ENCODE data around the gene IRF2BP2.

Gene IRF2BP2

DNA sequence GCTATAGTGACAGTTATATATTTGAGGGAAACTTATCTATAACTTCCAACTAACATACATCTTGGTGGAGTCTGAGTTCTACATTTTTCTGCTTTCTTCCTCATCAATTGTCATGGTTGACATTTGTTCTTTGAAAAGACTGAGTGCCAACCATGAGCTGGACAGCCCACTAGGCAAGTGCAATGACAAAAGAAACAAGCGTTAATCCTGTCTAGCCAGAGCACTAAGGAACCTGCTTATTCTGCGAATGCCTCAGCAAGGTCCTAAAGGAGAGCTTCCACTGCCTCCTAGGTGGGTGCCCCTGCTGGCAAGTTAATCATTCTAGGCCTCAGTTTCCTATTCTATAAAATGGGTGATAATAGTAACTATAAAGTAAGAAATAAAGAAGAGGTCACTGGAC, 44.8 kb downstream of the IRF2BP2 start:
- TF ChIP-seq CTCF (IDR thresholded peaks at IDR 0.05; ENCODE audit: low read depth, low read length, missing control alignments), result no peak
- H3K4me3 ChIP-seq (replicated peaks; ENCODE audit: low read depth, low read length), result no peak overlapping the region
- no peak for DNase-seq (ENCODE audit: extremely low read depth, low read depth)

- H3K4me3 ChIP-seq (replicated peaks; ENCODE audit: low read depth, low read length), result no peak overlapping the region
- DNase-seq (ENCODE audit: extremely low read depth, low read depth), result no peak
- no peak for TF ChIP-seq CTCF (IDR thresholded peaks at IDR 0.05; ENCODE audit: low read depth, low read length, missing control alignments)
Measured at GRCh38 chr1:234564035-234565029, 45.6 kb downstream of the IRF2BP2 start.

DNA sequence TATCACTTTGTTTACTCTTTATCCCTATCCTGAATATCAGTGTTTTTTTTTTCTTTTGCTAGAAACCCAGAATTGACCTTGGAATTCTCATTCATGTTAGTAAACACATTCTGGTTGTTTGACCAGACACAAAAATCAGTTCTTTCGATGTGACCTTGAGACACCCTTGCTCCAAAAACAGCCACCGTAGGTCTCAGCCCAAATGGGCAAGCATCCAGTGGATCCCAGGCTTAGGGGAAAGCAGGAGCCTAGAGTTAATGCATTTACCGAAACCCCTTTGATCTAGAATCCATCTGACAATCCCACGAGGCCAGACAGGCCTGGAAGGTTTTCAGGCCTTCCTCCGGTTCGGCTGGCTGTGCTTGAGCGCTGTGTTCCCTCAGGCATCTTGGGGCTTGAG, 47.6 kb downstream of the IRF2BP2 start:
- DNase-seq (ENCODE audit: extremely low read depth, low read depth), result no peak
- TF ChIP-seq CTCF (IDR thresholded peaks at IDR 0.05; ENCODE audit: low read depth, low read length, missing control alignments), result no peak

DNA sequence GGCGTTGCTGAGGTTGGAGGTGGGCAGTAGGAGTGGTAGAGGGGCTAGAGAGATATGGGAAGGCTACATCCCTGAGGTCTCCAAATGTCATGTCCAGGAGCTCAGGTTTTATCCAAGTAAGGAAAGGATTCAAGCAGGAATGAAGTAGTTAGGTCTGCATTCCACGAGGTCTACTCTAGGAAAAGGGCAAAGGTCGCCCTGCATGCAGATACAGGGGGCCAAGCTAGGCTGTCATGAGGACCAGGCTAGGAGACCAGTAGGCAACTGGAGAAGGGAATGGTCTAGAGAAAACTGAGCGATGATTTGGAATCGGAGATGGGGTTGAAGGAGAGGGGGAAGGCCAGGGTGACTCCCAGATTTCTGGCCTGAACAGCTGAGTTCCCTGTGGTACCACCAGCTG, 48.7 kb downstream of the IRF2BP2 start:
- H3K4me3 ChIP-seq (replicated peaks; ENCODE audit: low read depth, low read length), result no peak overlapping the region
- TF ChIP-seq CTCF (IDR thresholded peaks at IDR 0.05; ENCODE audit: low read depth, low read length, missing control alignments), result no peak
- no peak for DNase-seq (ENCODE audit: extremely low read depth, low read depth)

More for the DNA sequence above, 47.6 kb downstream of the IRF2BP2 start:
- H3K4me3 ChIP-seq (replicated peaks; ENCODE audit: low read depth, low read length), result no peak overlapping the region

DNA sequence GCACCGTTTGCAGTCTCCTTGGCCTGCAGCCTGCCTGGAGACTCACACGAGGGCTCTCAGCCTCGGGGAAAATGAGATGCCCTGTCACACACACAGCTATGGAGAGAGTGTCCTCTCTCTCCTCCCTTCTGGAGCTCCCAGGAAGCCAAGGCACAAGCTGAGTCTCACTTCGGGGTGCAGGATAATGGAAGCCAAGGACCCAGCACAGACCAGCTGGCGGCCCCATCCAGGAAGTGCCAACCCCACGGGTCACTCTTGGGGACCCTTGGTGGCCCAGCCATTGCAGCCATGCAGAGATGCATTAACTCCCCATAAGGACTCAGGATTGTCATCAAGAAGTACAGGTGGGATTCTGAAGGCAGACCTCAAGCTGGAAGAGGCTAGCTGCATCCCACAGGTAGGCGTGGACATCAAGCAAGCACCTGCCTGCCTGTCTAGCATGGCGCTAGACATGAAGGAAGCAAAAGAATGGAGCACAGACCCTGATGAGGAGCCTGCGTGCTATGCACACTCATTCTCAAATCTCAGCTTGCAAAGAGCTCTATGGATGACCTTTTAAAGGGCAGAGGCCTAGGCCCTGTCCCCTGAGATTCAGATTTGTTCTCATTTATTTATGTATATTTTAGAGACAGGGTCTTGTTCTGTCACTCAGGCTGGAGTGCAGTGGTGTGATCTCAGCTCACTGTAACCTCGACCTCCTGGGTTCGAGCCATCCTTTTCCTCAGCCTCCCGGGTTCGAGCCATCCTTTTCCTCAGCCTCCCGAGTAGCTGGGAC, 49.9 kb downstream of the IRF2BP2 start:
- TF ChIP-seq CTCF (IDR thresholded peaks at IDR 0.05; ENCODE audit: low read depth, low read length, missing control alignments), result no peak
- no peak overlapping the region for H3K4me3 ChIP-seq (replicated peaks; ENCODE audit: low read depth, low read length)
- no peak for DNase-seq (ENCODE audit: extremely low read depth, low read depth)

DNA sequence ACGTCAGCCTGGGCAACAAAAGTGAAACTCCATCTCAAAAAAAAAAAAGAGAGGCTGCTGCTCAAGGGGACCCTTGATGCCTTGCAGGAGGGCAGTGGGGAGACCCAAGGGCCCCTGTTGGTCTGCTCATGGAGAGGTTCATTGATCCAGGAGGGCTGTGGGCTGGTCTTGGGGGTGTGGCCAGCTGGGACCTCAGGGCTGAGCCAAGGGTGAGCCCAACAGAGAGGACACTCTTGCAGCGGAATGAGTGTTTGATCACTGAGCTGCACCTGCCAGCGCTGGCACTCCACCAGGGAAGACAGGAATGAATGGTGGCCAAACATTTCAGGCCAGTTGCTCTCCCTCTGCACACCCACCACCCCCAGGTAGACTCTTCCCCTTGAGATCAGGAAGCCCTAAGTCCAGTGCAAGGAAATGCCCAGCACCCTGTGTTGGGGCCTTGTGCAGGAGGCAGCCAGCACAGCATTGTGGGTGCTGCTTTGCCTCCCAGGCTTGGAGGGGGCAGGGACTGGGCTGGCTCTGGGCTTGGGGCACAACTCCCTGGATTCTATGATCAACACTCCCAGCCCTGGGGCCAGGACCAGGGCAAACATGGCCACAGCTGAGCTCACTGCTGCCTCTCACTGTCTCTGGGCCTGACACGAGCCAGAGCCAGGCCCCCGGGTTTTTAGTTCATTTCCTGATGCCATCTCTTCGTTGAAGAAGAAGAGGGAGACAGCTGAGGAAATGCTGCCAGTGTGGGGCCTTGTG, 50.7 kb downstream of the IRF2BP2 start:
- no peak for DNase-seq (ENCODE audit: extremely low read depth, low read depth)
- H3K4me3 ChIP-seq (replicated peaks; ENCODE audit: low read depth, low read length), result no peak overlapping the region
- TF ChIP-seq CTCF (IDR thresholded peaks at IDR 0.05; ENCODE audit: low read depth, low read length, missing control alignments), result no peak

Measured in HFF-Myc (cell line).